Measurements from ENCODE around the gene LRRC38. TPM values are rescaled to one million over a fixed set of nuclear protein-coding genes. Genes with fewer than 3 reads are reported as not detected.

Gene LRRC38
- total RNA-seq, 2 donors from 2014 or later, result not detected

DNA sequence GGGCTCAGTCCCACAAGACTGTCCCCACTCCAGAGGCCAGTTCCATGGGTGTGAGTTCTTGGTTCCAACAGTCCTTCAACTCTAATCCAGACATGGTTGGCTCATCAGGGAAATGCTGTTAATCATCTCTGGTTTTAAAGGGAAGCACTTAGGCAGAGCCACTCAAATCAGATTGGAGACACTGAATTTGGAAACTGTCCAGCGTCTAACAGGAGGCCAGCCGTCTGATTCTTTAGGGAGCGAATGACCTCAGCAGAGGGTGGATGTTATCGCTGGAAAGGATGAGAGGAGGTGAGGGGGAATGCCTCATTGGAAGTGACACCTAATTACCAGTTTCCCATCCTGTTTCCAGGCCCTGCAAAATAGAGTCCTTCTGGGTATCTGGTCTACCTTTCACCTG lies 22.8 kb upstream of the LRRC38 start:
- intact Hi-C loops (cut with DNase I), result no loop called here
- no peak for DNase-seq
- H3K4me3 ChIP-seq, result no peak overlapping the region
- no peaks in the 10 kb centered on the region for H3K36me3 ChIP-seq
- no peaks in the 10 kb centered on the region for H3K9me3 ChIP-seq
- H3K27me3 ChIP-seq, result no peaks in the 10 kb centered on the region
- H3K9ac ChIP-seq (ENCODE audit: low read depth in 2 of 2, low read length in 2 of 2), result no peak overlapping the region
- TF ChIP-seq, protein P1, sequence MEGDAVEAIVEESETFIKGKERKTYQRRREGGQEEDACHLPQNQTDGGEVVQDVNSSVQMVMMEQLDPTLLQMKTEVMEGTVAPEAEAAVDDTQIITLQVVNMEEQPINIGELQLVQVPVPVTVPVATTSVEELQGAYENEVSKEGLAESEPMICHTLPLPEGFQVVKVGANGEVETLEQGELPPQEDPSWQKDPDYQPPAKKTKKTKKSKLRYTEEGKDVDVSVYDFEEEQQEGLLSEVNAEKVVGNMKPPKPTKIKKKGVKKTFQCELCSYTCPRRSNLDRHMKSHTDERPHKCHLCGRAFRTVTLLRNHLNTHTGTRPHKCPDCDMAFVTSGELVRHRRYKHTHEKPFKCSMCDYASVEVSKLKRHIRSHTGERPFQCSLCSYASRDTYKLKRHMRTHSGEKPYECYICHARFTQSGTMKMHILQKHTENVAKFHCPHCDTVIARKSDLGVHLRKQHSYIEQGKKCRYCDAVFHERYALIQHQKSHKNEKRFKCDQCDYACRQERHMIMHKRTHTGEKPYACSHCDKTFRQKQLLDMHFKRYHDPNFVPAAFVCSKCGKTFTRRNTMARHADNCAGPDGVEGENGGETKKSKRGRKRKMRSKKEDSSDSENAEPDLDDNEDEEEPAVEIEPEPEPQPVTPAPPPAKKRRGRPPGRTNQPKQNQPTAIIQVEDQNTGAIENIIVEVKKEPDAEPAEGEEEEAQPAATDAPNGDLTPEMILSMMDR (IDR thresholded peaks at IDR 0.05), result no peak
- H3K4me1 ChIP-seq, result no peaks in the 10 kb centered on the region
- no peak overlapping the region for H3K27ac ChIP-seq

DNA sequence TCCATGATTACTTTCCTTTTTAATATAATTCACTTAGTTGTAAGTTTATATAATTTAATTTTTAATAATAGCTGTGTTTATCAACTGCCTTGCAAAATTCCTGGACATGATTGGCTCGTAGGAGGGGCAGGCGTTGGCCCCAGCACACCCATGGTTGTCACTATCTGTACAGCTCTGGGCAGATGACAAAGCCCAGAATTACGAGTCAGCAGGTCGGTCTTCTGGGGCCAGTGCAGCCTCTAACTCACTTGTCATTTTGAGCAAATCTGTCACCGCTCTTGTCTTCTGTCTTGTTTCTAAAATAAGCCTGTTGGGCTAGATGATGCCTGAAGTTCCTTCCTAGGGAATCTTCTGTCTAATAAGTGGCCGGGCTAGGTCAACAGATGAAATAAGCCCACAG lies 21.4 kb upstream of the LRRC38 start:
- DNase-seq, result no peak

DNA sequence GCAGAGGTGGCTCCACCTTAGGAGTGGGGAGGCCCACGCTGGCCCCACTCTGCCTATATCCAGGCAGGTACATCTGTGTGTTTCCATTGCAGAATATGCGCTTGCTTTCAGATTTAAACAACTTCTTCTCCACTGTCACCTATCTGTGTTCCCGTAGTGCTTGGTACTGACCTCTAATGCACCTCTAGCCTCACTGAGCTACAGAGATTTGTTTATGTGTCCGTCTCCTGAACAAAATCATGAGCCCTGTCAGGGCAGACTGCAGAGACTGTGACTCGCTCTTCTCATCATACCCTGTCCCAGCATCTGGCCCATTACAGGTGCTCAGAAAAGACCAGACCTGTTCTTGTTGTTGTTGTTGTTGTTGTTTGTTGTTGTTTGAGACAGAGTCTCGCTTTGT lies 14.5 kb upstream of the LRRC38 start:
- Histone ChIP-seq H3K4me3 (no peak overlapping the region), H3K27ac (no peak overlapping the region), H3K36me3 (no peaks in the 10 kb centered on the region), H3K9me3 (no peaks in the 10 kb centered on the region), H3K4me1 (no peaks in the 10 kb centered on the region), H3K27me3 (no peaks in the 10 kb centered on the region), H3K9ac (ENCODE audit: low read depth in 2 of 2, low read length in 2 of 2) (no peak overlapping the region)
- TF ChIP-seq, protein P1 (IDR thresholded peaks at IDR 0.05), result no peak
- no peak for DNase-seq
- intact Hi-C loops (cut with DNase I), result no loop called here

More for the DNA sequence above, 21.4 kb upstream of the LRRC38 start:
- no peaks in the 10 kb centered on the region for H3K27me3 ChIP-seq
- no peaks in the 10 kb centered on the region for H3K4me1 ChIP-seq
- H3K27ac ChIP-seq, result no peak overlapping the region
- H3K4me3 ChIP-seq, result no peak overlapping the region
- H3K36me3 ChIP-seq, result no peaks in the 10 kb centered on the region
- TF ChIP-seq, protein P1 (IDR thresholded peaks at IDR 0.05), result no peak
- H3K9ac ChIP-seq (ENCODE audit: low read depth in 2 of 2, low read length in 2 of 2), result no peak overlapping the region
- intact Hi-C loops (cut with DNase I), result no loop called here
- no peaks in the 10 kb centered on the region for H3K9me3 ChIP-seq

DNA sequence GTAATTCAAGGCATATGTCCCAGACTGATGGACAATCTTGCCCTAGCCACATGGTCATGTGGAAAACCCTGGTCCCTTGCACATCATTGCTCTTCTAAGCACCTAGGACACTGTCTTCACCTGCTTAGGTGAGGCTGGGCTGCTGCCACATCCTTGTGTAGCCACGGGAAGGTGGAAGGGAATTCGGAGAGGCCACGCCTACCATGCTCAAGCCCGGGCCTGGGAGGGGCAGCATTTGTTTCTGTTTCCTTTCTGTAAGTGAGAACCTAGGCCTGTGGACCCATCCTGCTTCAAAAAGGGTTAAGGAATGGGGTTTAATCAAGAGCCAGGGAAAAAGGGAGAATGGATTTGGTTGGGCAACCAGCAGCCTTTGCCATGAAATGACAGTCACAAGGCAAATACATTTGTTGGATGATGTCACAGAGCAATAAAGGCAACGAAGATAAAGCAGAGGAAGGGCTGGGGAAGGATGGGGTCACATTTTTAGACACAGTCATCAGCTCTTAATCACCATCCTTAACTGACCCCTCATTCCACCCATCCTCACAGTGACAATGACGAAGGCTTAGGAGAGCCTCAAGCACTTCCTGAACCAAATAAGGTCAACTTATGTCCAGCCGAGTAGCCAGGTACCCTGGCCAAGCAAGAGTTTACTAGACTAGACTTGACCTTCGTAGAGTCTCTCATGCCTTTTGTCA lies 10.1 kb upstream of the LRRC38 start:
- DNase-seq, result no peak
- Histone ChIP-seq H3K9ac (ENCODE audit: low read depth in 2 of 2, low read length in 2 of 2) (no peak overlapping the region), H3K36me3 (no peaks in the 10 kb centered on the region), H3K27me3 (no peaks in the 10 kb centered on the region), H3K4me1 (no peaks in the 10 kb centered on the region), H3K4me3 (no peak overlapping the region), H3K9me3 (no peaks in the 10 kb centered on the region), H3K27ac (no peak overlapping the region)
- intact Hi-C loops (cut with DNase I), result no loop called here
- TF ChIP-seq, protein P1 (IDR thresholded peaks at IDR 0.05), result no peak

DNA sequence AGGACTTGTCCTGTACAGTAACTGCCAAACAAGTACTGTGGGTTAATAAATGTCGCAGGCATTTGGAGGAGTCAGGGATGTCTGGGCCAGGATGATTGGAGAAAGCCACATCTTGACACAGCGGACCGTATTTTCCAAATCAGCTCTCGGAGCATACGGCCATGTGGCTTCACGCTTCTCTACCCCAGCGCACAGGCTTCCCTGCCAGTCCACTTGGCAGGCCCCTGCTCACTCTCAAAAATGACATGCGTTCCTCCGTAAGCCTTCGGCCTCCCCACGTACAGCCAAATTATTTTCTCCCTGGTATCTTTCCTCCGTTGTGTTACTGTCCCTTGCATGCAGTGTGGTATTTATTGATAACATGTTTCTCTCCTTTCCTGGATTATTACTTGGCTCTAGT lies 7.2 kb upstream of the LRRC38 start:
- Histone ChIP-seq H3K36me3 (no peaks in the 10 kb centered on the region), H3K9ac (ENCODE audit: low read depth in 2 of 2, low read length in 2 of 2) (no peak overlapping the region), H3K4me3 (no peak overlapping the region), H3K9me3 (no peaks in the 10 kb centered on the region), H3K27ac (no peak overlapping the region), H3K4me1 (no peaks in the 10 kb centered on the region), H3K27me3 (no peaks in the 10 kb centered on the region)
- no peak for DNase-seq
- TF ChIP-seq, protein P1 (IDR thresholded peaks at IDR 0.05), result no peak
- intact Hi-C loops (cut with DNase I), result no loop called here

Data from colonic mucosa (tissue), 4 donors.